ENCODE results near the gene MCM10. TPM values are rescaled to one million over a fixed set of nuclear protein-coding genes. Genes with fewer than 3 reads are reported as not detected.

MCM10 gene
- total RNA-seq, 3 donors from 2014 or later, result 1.6 to 8.6 (median 2.2) TPM

DNA sequence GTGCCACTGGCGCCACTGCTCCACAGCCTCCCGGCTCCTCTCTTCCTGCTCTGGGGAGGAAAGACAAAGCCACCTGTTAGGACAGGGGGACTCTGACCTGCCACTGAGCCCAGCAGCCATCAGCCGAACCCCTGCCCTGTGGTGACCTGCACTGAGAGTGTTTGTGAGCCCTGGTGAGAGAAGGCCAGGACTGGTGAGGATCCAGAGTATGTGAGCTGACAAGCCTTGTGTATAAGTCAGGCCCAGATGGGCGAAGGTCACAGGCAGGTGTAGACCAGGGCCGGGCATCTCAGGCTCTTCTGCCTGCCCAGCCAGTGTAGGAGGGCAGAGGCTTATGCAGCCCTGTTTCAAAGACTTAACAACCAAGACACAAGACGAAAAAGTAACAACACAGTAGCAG lies 60.8 kb downstream of the MCM10 start:
- H3K9me3 ChIP-seq, result no peaks in the 10 kb centered on the region
- ATAC-seq, result no peak

DNA sequence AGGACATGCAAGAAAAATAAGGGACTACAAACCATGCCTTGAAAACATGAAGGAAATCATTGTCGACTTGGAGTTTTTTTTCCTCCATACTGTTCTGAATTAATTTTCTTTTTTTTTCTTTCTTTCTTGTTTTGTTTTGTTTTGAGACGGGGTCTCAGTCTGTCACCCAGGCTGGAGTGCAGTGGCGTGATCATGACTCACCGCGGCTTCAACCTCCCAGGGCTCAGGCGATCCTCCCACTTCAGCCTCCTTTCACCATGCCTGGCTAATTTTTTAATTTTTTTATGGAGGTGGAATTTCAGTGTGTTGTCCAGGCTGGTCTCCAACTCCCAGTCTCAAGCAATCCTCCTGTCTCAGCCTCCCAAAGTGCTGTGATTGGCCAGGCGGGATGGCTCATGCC lies 61.2 kb downstream of the MCM10 start:
- intact Hi-C loops (cut with DNase I, micrococcal nuclease), result loop anchor here in 1 of 2 donors (5.0 kb wide), 1 partner anchor 65 kb away; no protein-coding TSS in a partner anchor
- Histone ChIP-seq H3K9me3 (no peaks in the 10 kb centered on the region), H3K4me1 (ENCODE audit: low read depth) (no peaks in the 10 kb centered on the region), H3K36me3 (ENCODE audit: low read depth) (no peaks in the 10 kb centered on the region), H3K4me3 (no peak overlapping the region)
- DNase-seq, result no peak
- TF ChIP-seq, protein P1, sequence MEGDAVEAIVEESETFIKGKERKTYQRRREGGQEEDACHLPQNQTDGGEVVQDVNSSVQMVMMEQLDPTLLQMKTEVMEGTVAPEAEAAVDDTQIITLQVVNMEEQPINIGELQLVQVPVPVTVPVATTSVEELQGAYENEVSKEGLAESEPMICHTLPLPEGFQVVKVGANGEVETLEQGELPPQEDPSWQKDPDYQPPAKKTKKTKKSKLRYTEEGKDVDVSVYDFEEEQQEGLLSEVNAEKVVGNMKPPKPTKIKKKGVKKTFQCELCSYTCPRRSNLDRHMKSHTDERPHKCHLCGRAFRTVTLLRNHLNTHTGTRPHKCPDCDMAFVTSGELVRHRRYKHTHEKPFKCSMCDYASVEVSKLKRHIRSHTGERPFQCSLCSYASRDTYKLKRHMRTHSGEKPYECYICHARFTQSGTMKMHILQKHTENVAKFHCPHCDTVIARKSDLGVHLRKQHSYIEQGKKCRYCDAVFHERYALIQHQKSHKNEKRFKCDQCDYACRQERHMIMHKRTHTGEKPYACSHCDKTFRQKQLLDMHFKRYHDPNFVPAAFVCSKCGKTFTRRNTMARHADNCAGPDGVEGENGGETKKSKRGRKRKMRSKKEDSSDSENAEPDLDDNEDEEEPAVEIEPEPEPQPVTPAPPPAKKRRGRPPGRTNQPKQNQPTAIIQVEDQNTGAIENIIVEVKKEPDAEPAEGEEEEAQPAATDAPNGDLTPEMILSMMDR (IDR thresholded peaks at IDR 0.05), result no peak
- ATAC-seq, result no peak

More for the DNA sequence above, 60.8 kb downstream of the MCM10 start:
- intact Hi-C loops (cut with DNase I, micrococcal nuclease), result loop anchor here in 1 of 2 donors (5.0 kb wide), 1 partner anchor 65 kb away; no protein-coding TSS in a partner anchor
- no peak for DNase-seq
- TF ChIP-seq, protein P1 (IDR thresholded peaks at IDR 0.05), result no peak
- no peaks in the 10 kb centered on the region for H3K4me1 ChIP-seq (ENCODE audit: low read depth)
- no peak overlapping the region for H3K4me3 ChIP-seq
- no peaks in the 10 kb centered on the region for H3K36me3 ChIP-seq (ENCODE audit: low read depth)

DNA sequence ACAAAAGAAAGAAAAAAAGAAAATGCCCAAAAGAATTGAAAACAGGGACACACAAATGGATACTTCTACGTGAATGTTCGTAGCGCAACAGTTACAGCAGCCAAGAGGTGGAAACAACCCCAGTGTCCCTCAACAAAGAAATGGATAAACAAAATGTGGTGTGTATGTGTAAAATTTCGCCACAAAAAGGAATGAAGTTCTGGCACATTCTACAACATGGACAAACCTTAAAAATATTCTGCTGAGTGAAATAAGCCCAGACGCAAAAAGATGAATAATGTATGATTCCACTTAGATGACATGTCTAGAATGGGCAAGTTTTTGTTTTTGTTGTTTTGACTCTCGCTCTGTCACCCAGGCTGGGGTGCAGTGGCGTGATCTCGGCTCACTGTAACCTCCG lies 61.9 kb downstream of the MCM10 start:
- Histone ChIP-seq H3K9me3 (no peaks in the 10 kb centered on the region), H3K36me3 (ENCODE audit: low read depth) (no peaks in the 10 kb centered on the region), H3K4me1 (ENCODE audit: low read depth) (no peaks in the 10 kb centered on the region), H3K4me3 (no peak overlapping the region)
- TF ChIP-seq, protein P1 (IDR thresholded peaks at IDR 0.05), result no peak
- ATAC-seq (no peak), DNase-seq (no peak)
- intact Hi-C loops (cut with DNase I, micrococcal nuclease), result loop anchor here in 1 of 2 donors (5.0 kb wide), 1 partner anchor 64 kb away; no protein-coding TSS in a partner anchor

DNA sequence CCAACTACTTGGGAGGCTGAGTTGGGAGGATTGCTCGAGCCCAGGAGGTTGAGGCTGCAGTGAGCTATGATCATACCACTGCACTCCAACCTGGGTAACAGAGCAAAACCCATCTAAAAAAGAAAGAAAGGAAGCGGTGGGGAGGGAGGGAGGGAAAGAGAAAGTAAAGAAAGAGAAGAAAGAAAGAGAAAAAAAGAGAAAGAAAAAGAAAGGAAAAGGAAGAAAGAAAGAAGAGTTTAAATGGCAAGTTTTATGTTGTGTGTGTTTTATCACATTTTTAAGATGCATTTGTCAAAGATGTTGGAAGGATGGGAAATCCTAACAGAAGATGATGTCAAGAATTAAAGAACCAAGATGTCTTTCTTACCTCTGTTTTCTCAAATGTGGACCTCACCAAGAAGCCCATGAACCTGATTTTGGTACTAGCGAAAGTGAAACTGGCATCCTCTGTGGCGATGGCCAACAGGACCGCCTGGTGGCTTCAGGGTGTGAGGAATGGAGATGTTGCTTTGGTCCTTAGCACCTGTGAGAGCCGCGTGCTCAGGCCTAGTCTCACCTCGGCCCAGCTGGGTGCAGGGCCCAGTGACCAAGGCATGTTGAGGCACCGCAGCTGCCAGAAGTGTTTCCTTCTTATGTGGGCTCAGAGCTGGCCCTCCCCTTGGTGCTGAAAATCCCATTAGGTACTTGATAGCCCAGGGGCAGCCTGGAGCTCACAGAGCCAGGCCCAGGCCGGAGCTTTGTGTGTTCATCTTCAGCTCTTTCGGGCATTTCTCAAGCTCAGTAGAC lies 63.0 kb downstream of the MCM10 start:
- DNase-seq, result no peak
- H3K4me1 ChIP-seq (ENCODE audit: low read depth), result no peaks in the 10 kb centered on the region
- no peaks in the 10 kb centered on the region for H3K9me3 ChIP-seq
- TF ChIP-seq, protein P1 (IDR thresholded peaks at IDR 0.05), result no peak
- no peaks in the 10 kb centered on the region for H3K36me3 ChIP-seq (ENCODE audit: low read depth)
- intact Hi-C loops (cut with DNase I, micrococcal nuclease), result loop anchor here in 1 of 2 donors (5.0 kb wide), 1 partner anchor 63 kb away; no protein-coding TSS in a partner anchor
- no peak for ATAC-seq
- H3K4me3 ChIP-seq, result no peak overlapping the region

DNA sequence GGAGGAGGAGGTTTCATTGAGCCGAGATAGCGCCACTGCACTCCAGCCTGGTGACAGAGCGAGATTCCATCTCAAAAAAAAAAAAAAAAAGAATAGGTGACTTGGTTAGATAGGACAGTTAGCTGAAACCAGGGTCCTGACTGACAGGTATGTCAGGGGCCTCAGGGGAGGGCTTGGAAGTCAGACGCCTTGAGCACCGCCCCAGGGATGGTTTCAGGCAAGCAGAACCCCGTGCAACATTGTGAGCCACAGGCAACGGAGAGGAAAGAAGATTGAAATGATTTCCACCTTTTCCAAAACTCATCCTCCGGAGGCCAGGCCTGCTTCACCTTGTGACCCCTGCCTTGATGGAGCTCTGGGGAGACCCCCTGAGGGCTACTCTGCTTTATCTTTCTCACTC lies 64.2 kb downstream of the MCM10 start:
- H3K9me3 ChIP-seq, result no peaks in the 10 kb centered on the region
- no peaks in the 10 kb centered on the region for H3K36me3 ChIP-seq (ENCODE audit: low read depth)
- DNase-seq (no peak), ATAC-seq (no peak)
- intact Hi-C loops (cut with DNase I, micrococcal nuclease), result no loop called here
- no peaks in the 10 kb centered on the region for H3K4me1 ChIP-seq (ENCODE audit: low read depth)
- TF ChIP-seq, protein P1 (IDR thresholded peaks at IDR 0.05), result no peak
- H3K4me3 ChIP-seq, result no peak overlapping the region

Data from mucosa of descending colon (tissue), 3 donors.